GM12892 (cell line): Measurements from ENCODE around the gene WHAMM.

Experiments used
- POLR2A ChIP-seq: IDR thresholded peaks from 2 replicates; pipeline ENCODE4 v1.6.1; 2011; ENCODE audit warnings: low read depth, low read length, control low read depth
- POLR2AphosphoS5 ChIP-seq: IDR thresholded peaks from 2 replicates; pipeline ENCODE4 v1.6.1; 2011; ENCODE audit warnings: low read depth, low read length, control low read depth
- TAF1 ChIP-seq: IDR thresholded peaks from 2 replicates; pipeline ENCODE4 v1.6.1; 2011; ENCODE audit warnings: low read depth, mild to moderate bottlenecking, control low read depth, low read length, borderline replicate concordance

- no peak for TF ChIP-seq POLR2A
- no peak for TF ChIP-seq POLR2AphosphoS5
- no peak for TF ChIP-seq TAF1
Observed at GRCh38 chr15:82833362-82833682, 23.9 kb downstream of the WHAMM start.
